ENCODE measurements around the gene OSGIN1.

The OSGIN1 gene

DNA sequence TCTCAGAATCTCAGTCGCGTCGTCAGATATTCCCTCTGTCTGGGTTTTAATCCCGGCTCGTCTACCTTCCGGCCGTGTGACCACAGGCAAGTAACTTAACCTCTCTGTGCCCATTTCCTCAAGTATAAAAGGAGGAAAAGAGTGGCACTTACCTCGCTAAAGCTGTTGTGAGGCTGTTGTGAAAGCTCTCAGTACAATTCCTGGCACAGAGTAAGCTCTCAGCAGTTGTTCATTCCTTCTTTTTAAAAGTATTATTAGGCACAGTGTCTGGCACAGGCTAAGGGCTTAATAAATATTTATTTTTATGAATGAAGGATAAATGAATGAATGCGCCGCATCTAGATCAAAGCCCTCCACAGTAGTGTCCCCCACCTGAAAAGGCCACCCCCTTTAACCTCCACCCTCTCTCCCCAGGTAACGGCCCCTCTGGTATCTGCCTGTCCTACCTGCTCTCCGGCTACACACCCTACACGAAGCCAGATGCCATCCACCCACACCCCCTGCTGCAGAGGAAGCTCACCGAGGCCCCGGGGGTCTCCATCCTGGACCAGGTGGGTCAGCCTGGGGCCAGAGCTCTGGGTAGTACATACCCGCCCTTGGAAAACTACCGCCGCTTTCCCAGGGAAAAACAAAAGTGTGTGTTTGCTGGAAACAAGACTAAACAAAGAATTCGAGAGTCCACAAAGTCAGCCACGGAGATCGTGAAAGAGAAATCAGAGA is 6.0 kb downstream of the OSGIN1 start:
- no peak for DNase-seq

DNA sequence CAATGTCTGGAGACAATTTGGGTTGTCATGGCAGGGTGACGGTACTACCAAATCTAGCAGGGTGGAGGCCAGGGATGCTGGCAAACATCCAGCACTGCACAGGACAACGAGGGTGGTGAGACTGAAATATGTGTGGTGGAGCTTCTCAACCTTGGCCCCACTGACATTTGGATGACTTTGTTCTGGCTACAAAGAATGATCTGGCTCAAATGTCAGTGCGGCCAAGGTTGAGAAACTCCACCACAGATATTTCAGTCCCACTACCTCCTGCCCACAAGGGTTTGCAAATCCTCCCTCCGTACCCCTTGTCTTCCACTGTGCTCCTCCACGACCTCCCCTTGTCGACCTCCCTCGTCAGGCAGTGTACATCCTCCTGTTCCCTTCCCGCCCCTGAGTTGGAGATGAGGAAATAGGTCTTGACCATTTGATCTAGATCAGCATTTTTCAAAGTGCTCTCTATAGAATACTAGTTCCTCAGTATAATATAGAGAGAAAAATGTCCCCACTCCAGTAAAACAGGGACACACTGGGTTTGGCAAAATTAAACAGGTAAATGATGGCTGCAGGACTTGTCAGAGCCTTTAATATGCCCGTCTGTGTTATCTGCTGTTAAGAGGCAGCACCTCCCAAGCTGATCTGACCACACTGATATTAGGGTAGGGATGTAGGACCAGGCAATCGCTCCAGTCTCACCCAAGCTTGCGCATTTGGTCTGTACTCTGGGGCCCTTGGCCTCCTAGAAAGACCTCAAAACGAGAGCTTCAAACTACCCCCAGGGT is 6.8 kb downstream of the OSGIN1 start:
- no peak for DNase-seq

DNA sequence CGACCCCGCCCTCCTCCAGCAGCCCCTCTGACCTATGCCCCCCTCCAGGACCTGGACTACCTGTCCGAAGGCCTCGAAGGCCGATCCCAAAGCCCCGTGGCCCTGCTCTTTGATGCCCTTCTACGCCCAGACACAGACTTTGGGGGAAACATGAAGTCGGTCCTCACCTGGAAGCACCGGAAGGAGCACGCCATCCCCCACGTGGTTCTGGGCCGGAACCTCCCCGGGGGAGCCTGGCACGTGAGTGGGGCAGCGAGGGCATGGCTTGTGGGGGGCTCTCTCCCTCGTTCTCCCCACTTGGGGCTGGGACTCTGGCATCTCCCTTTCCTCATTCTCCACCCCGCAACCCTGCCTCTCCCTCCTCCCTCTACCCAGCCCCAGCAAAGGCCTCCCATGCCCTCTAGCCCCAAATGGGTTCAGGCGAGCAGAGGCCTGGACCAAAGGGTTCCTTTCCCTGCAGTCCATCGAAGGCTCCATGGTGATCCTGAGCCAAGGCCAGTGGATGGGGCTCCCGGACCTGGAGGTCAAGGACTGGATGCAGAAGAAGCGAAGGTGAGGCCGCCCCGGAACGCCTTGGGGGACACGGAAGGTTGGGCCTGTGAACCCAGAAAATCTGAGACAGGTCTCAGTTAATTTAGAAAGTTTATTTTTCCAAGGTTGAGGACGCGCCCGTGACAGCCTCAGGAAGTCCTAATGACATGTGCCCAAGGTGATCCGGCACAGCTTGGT is 7.6 kb downstream of the OSGIN1 start:
- no peak for DNase-seq

DNA sequence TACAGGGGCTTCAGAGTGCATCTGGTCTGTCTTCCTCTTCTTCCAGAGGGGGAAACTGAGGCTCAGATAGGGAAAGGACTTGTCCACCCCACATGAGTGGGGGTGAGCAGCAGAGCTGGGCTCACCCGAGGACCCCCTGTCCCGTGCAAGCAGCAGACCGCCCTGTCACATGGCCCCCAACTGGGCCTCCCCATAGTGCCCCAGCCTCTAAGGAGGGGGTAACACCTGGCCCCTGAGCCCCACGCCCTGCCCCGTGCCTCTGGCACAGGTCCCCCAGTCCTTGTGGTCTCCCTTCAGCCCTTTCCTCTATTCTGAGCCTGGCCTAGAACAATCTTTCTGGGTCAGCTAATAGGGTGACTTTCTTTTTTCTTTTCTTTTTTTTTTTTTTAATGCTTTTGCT is 8.6 kb downstream of the OSGIN1 start:
- DNase-seq = no peak

DNA sequence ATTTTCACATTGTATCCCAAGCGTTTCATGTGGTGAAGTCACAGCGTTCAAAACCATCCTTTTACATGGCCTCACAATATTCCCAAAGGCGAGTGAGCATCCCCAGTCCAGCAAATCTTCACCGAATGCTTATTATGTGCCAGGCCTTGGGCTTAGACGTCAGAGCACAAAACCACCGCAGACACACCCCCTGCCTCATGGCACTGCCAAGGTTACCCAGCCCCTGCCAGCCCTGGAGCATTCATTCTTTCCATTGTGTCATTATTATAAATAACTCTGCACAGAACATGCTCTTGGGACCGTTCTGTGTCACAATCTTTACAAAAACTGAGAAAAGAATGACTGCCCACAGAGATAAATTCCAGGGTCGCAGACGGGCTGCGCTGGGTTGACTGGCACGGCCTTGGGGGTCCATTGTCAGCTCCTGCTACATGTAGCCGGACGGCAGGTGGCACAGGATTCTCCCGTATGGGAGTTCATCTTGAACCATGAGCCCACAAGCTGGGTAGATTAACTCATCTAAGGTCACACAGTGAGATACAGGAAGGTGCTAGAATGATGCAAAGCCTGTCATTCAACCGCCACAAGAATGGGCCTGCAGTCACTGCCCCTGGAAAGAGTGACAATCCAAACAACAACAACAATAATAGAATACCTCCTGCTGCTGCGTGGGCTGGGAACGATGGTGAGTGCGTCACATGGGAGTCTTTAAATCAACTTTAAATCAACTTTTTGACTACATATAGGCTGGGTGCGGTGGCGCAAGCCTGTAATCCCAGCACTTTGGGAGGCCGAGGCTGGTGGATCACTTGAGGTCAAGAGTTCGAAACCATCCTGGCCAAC is 10.5 kb downstream of the OSGIN1 start:
- DNase-seq = no peak

DNA sequence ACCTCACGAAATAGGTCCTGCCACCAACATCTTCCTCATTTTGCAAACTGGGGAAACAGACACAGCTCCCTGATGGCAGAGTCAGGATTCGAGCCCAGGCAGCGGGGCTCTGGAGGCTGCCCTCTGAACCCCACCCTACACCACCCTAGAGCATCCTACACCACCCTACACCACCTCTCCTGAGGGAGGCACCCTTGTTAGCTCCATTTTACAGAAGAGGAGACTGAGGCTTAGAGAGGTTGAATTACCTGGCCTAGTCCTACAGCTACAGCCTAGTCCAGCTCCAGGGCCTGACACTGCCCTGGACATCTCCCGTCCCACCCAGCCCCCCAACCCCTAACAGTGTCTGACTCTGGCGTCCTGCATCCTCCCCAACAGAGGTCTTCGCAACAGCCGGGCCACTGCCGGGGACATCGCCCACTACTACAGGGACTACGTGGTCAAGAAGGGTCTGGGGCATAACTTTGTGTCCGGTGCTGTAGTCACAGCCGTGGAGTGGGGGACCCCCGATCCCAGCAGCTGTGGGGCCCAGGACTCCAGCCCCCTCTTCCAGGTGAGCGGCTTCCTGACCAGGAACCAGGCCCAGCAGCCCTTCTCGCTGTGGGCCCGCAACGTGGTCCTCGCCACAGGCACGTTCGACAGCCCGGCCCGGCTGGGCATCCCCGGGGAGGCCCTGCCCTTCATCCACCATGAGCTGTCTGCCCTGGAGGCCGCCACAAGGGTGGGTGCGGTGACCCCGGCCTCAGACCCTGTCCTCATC is 11.8 kb downstream of the OSGIN1 start:
- DNase-seq = no peak

DNA sequence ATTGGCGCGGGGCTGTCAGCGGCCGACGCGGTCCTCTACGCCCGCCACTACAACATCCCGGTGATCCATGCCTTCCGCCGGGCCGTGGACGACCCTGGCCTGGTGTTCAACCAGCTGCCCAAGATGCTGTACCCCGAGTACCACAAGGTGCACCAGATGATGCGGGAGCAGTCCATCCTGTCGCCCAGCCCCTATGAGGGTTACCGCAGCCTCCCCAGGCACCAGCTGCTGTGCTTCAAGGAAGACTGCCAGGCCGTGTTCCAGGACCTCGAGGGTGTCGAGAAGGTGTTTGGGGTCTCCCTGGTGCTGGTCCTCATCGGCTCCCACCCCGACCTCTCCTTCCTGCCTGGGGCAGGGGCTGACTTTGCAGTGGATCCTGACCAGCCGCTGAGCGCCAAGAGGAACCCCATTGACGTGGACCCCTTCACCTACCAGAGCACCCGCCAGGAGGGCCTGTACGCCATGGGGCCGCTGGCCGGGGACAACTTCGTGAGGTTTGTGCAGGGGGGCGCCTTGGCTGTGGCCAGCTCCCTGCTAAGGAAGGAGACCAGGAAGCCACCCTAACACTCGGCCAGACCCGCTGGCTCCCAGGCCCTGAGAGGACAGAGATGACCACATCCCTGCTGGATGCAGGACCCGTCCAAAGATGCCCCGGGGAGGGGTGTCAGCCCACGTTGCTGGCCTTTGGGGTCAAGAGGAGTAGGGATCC is 12.6 kb downstream of the OSGIN1 start:
- DNase-seq = no peak

DNA sequence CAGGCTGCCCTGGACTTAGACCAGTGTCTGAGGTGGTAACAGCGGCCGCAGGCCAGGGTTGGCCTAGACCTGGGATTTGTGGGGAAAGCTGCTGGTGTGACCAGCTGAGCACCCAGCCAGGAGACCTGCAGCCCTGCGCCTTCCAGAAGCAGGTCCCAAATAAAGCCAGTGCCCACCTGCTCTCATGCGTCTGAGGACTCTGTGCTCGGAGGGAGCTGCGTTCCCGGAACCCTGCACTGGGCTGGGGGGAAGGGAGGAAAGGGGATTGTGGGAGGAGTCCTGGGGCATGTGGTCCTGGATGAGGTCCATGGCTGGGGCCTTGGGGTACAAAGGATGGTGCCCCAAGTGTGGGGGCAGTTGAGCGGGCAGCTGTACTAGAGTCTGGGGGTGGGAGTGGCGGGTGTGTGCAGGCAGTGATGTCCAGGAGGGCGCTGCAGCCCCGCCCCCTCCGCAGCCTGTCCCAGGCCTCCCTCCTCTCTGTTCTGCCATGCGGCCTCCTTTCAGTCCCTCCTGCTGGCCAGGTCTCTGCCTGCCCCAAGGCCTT is 13.2 kb downstream of the OSGIN1 start:
- DNase-seq = no peak

DNA sequence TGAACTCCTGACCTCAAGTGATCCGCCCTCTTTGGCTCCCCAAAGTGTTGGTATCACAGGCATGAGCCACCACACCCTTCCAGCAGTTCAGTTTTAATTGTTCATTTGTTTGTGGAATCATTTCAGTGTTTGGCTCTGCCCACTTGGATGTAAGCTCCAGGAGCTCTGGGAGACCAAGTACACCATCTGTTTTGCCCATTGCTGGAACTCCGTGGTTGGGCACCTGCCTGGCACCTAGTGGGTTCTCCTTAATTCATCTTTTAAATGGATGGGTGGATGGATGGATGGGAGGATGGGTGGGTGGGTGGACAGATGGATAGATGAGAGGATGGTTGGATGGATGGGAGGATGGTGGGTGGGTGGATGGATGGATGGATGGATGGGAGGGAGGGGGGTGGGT is 14.1 kb downstream of the OSGIN1 start:
- no peak for DNase-seq

DNA sequence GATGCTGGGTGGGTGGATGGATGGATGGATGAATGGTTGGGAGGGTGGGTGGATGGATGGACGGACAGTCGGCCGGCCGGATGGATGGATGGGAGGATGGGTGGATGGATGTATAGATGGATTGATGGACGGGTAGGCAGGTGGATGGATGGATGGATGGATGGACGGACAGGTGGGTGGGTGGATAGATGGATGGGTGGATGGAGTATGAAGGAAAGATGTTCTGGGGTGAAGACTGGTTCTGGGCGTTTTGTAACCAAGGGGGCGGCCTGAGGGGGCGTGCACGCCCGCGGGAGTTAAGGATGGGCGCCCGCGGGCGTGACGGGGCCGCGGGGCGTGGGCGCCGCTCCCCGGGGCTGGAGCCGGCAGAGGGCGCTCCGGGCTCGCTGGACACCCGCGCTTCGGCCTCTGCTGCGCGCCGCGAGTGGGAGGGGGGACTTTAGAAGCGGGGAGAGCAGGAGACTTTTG is 14.8 kb downstream of the OSGIN1 start, which contains the start of gene NECAB2:
Gene NECAB2 (plus strand): TSS at position 407 of the 468 bp plus-strand sequence. CDS start 405 bp downstream, outside the sequence.
- no peak for DNase-seq

DNA sequence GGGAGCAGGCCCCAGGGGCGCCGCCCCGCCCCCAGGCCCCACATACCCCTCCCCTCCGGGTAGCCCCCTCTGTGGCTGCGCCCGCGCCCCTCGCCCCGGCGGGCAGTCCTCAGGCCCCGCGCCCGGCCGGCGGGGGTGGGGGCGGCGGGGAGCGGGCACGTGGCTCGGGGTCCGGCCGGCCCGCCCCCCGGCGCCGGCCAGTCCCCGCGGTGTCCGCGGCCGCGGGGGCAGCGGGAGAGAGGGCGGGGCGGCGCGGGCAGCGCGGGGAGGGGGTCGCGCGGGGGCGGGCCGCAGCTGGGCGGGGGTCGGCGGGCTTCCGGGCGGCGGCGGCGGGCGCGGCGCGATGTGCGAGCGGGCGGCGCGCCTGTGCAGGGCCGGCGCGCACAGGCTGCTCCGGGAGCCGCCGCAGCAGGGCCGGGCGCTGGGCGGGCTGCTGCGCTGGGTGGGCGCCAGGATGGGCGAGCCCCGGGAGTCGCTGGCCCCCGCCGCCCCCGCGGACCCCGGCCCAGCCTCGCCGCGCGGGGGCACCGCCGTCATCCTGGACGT is 15.3 kb downstream of the OSGIN1 start:
- no peak for DNase-seq

DNA sequence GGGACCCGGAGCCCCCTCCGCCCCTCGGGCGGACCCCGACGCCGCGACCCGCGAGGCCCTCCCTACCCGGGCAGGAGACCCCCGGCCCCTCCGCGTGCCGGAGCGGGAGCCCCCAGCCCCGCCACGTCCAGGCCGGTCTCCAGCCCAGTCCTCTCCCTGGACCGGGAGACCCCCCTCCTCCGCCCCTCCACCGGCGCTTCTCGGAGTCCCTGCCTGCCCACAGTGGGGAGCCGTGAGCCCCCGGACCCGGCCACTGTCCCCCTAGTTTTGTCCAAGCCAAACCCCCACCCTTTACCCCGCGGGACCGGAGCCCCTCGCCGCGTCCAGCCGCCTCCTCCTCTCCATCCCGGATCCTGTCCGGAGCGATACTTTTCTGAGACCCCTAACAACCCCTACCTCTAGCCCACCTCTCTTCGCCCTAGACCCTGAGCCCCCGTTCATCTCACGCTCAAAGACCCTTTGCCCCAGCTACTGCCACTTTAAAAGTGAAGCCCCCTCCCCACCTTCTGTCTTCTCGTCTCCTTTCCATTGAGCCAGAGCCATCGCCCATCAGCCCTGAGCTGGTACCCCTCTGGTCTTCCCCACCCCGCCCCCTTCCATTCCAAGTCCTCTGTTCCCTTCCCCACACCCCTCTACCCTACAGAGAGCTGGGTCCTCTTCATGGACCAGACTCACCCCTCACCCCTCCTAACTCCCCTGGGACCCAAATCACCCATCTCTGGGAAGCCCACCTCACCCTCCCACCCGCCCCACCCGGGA is 16.0 kb downstream of the OSGIN1 start:
- no peak for DNase-seq

DNA sequence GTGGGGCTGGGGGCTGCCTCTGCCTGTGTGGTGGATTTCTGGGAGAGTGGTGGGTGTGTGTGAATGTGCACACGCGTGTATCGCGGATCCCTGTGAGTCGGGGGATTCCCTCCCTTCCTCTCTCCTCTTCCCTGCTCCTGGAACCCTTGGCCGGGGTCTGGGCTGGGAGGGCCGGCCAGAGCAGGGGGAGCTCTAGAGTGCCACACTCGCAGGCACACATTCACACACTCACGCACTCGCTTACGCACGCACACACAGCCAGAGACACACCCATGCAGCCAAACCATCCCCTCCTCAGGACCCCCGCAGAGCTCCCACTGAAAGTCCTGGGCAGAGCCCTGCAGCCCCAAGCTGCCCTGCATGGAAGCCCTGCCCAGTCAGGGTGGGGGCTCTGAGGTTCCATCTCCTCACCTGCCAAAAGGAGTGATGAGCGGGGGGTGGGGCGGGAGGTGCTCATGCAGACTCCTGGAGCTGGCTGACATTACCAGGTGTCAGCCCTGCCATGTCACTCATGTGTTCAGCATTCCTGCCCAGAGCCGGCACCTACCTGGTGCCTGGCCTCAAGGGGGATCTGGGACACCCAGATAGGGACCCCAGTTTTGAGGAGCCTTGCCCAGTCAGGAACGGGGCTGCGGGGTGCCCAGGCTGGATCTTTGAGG is 16.9 kb downstream of the OSGIN1 start:
- DNase-seq = no peak

DNA sequence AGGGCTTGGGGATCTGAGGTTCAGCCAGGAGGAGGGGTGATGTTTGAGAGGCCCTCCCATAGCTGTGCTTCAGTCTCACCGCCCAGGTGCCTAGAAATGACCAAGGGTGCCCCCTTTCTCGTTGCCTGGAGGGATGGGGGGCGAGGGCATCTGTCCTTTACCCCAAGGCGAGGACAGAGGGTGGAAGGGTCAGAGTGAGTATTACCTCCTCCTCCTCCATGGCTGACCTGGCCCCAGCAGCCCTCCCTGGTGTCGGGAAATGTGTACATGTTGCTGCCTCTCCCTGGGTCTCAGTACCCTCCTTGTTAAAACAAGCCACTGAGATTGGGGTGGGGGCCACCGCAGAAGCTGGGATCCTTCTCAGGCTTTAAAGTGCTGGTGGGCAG is 17.4 kb downstream of the OSGIN1 start:
- DNase-seq = no peak

DNA sequence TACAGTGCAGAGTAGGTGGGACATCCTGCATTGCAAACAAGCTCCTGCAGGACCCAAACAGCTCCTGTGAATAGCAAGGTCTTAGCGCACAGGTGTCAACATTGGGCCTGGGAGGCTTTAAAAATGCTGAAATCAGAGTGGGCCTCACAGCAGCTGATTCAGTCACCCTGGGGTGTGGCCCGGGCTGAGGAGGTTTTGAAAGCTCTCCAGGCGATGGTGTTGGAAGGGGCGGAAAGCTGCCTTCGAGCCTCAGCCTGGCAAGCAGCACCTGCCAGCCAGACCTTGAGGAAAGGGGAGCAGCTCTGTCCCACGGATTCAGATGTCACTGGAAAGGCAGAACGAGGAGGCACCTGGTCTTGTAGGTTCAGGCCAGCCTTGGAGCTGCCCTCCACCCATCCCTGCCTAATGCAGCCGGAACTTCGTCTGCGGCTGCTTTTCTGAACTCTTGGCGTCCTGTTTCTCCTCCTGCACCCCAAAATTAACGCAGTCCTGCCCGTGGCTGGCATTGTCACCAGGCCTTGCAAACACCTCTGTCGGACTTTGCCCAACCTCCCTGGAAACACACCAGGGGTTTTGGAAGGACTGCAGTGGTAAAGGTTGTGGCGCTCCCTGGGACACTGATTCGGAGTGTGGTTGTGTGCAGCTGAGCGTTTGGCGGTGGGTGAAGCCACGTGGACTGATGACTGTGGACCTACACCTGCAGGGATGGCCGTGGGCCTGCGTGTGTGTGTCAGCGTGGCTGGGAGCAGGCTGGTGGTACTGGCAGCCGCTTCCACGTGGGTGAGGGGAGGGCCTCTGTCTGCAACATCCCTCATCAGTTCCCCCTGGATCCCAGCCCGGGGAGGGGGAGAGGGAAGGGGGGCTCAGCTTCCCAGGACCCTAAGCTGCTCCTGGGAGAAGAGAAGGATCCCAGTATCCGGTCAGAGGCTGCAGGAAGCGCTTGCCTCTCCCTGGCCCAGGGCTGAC is 18.4 kb downstream of the OSGIN1 start:
- DNase-seq = no peak

DNA sequence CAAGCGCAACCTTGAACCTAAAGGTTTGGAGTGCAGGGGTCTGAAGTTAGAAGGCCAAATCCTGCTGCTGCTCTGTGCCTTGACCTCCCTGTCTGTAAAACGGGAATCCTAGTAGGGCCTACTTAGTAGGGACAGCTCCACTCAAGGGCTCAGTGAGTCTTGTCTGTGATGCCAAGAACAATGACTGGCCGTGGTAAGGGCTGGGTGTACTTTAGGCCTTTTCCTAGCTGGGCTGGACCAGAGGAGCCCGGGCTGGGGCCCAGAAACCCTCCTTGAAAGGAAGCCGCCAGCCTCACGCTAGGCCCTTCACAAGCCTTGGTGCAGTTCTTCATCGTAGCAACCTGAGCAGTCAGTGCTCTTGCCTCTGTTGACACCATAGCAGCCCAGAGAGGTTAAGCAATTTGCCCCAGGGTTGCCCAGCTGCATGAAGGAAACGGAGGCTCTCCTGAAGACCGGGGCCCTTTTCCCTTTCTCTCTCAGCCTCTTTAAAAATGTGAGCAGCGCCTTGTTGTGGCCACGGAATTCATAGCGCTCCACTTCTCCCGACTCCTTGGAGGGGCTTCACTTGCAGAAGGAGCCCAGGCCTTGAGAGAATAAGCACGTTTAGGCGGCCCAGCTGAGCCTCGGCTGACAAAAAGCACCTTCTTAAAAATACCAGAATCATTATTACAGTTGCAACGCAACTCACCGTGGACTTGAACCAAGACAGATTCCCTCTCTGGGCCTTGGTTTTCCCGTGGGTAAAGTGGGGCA is 19.4 kb downstream of the OSGIN1 start:
- DNase-seq = no peak

DNA sequence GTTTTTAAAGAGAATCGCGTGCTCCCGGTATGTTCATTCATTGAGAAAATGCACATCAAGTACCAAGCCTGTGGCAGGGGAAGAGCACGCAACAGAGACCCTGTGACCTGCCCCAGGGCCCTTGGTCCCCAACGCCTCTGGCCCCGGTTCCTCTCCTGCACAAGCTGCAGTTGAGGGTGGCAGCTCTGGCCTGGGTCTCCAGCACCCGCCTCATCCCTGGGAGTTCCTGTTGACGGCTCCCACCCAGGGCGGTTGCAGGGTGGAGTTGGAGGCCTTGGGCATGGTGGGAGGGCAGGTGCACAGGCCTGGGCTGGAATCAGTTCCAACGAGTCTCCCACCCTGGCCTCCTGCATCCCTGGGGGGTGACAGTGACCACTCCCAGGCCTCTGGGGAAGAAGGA is 20.0 kb downstream of the OSGIN1 start:
- DNase-seq = no peak
